Measurements from ENCODE around the gene PADI1. TPM values are rescaled to one million over a fixed set of nuclear protein-coding genes. Genes with fewer than 3 reads are reported as not detected.

Gene PADI1
- polyA plus RNA-seq, 12 donors: 0.15 to 0.76 (median 0.35) TPM; not detected in 2

- no peak for DNase-seq
Observed at GRCh38 chr1:17270891-17271765, 66.2 kb downstream of the PADI1 start.

DNA sequence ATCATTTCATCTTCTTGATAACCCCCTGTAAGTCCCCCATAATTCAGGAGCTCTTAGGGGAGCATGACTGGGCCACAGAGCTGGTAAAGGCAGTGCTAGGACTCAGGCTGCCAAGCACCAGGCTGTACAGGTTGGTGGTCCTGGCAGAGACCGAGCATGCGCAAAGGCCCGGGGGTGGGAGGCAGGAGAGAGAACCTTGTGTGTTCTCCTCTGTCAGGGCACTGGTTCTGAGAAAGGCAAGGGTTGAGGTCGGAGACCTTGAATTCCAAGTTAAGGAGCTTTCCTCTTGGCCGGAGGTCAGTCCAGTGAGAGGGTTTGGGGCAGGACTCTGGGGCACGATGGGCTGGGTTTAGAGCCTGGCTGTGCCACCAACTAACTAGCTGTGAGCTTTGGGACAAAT, 67.1 kb downstream of the PADI1 start:
- DNase-seq: no peak

GRCh38 chr1:17272646-17273045, 67.7 kb downstream of the PADI1 start:
- DNase-seq: no peak

DNA sequence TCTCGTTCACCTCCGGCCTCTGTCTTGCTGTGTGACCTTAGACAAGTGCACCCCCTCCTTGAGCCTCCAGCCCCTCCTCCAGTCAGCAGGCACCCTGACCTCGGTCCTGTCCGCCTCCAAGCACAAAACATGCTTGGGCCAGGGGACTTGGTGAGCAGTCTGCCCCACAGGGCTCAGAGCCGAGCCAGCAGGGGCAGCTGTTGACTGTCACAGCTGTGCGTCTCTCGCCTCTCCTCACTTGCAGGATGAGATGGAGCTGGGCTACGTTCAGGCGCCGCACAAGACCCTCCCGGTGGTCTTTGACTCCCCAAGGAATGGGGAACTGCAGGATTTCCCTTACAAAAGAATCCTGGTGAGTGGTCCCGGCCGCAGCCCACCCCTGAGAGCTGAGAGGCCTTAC, 68.2 kb downstream of the PADI1 start:
- no peak for DNase-seq

DNA sequence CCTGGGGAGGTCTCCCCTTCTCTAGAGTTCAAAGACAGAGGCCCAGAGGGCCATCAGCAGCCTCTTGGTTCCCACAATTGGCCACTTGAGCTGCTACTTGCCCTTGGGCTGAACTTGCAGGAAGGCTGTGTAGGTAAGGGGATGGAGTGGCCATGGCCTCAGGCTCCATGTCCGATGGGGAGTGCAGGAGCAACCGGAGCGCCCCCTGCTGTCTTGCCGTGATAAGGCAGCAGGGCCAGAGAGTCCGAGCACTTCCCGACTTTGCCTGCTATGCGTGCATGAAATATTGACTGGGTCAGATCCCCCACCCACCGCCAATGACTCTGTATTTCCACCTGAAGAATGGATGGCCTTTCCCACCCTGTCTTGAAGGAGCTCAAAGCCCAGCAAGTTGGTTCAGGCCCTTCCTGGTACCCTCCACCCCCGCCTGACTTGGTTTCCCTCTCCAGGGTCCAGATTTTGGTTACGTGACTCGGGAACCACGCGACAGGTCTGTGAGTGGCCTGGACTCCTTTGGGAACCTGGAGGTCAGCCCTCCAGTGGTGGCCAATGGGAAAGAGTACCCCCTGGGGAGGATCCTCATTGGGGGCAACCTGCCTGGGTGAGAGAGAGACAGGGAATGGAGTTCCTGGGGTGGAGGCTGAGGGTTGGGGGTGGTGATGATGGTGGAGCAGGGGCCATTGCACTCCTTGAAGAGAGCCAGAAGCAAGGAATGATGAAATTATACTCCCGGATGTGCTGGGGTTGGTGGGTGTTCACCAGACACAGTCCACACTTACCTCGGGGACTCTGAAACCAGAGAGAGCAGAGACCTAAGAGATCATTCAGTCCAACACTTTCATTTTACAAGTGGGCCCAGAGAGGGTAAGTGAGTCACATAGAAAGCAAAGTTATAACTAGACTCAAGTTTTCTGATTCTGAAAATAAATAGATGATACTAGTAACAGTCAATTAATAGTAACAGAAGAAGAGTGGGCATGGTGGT, 69.5 kb downstream of the PADI1 start:
- no peak for DNase-seq

DNA sequence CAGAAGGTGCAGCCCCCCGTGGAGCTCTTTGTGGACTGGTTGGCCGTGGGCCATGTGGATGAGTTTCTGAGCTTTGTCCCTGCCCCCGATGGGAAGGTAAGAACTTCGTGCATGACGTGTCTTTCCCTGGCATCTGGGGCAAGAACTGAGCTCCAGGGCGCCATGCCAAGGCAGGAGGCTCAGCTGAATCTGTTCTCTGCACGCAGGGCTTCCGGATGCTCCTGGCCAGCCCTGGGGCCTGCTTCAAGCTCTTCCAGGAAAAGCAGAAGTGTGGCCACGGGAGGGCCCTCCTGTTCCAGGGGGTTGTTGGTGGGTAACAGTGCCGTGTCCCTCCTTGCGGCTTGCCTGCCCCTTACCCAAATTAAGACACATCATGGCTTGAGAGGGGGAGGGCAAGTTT, 71.6 kb downstream of the PADI1 start:
- peak; percentile 7 for DNase-seq

DNA sequence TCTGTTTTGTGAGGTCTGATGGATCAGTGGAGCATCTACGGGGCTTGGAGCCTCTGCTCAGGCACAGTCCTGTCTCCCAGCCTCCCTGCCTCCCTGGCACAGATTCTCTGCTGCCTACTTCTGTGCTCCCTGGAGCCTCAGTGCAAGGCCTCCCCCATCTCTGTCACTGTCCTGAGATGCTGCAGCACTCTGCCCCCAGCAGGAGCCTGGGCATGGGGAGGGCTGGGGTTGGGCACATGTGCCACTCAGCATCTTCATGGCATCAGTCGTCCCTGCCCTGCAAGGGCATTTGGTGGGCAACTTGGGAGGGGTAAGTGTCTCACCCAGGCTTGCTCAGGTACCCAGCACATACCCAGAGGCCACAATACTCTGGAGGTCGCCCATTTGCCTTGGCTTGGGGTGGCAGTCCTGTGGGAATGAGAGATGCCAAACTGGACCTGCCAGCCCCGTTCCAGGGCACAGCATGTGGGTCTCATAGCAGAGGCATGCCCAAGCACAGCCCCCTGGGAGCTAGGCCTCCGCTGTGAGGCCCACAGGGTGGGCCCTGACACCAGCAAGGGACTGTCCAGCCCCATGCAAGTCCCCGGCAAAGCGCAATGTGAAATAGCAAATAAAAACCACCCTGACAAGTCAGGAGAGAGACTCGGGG, 72.7 kb downstream of the PADI1 start:
- no peak for DNase-seq

GRCh38 chr1:17278996-17279830, 74.3 kb downstream of the PADI1 start:
- DNase-seq: no peak

GRCh38 chr1:17280436-17280835, 75.5 kb downstream of the PADI1 start:
- DNase-seq: no peak

- DNase-seq: no peak
Observed at GRCh38 chr1:17280894-17281293, 76.0 kb downstream of the PADI1 start.

DNA sequence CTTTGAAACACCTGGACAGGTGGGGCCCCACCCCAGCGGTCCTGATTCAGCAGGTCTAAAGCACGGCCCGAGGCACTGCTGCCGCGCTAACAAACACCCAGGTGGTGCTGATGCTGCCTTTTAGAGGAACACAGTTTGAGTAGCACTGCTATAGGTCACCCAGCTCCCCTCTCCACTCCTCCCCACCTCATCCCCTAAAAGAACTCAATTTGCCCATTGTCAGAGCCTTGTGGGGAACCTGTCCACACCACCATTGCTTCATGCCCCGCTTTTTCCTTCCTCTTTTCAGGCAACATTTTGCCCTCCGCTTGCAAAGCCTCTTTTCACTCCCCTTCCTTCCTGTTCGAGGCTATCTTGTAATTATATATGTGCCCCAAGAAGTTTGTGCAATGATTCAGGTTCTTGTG, 76.8 kb downstream of the PADI1 start:
- DNase-seq: no peak

DNA sequence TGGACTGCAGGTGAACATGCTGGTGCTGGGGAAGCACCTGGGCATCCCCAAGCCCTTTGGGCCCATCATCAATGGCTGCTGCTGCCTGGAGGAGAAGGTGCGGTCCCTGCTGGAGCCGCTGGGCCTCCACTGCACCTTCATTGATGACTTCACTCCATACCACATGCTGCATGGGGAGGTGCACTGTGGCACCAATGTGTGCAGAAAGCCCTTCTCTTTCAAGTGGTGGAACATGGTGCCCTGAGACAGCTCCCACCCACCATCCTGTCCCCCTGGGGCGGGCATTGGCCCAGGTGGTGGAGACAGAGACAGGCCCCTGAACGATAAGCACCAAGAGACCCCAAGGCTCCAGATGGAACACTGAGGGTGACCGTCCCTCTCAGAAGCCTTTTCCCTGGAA, 77.9 kb downstream of the PADI1 start:
- DNase-seq: no peak

- no peak for DNase-seq
Observed at GRCh38 chr1:17286646-17287045, 81.7 kb downstream of the PADI1 start.

DNA sequence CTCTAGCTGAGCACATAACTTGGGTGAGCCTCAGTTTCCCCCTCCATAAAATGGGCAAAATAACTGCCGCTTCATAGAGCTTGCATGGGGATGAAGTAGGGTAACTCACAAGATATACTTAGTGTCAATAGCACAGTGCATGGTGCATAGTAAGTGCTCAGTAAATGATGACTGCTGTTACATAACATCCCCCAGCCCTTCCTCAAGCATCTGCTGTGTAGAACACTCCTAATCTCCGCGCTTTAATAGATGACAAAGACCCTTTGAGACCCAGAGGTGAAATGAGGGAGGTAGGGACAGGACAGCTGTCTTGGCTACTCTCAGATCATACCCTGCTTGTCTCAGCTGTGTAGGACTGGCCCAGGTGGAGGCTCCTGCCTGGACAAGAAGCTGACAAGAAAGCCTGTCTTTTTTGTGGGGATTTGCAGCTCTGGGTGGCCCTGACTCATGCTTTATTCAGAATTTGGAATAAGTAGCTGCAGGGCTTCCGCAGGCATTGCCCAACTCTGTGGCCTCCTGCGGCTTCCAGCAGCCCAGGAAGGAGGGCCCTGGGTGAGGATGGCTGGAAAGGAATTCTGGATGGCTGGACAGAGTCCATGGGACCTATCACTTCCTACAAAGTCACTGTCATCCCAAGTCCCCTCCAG, 82.3 kb downstream of the PADI1 start:
- no peak for DNase-seq

DNA sequence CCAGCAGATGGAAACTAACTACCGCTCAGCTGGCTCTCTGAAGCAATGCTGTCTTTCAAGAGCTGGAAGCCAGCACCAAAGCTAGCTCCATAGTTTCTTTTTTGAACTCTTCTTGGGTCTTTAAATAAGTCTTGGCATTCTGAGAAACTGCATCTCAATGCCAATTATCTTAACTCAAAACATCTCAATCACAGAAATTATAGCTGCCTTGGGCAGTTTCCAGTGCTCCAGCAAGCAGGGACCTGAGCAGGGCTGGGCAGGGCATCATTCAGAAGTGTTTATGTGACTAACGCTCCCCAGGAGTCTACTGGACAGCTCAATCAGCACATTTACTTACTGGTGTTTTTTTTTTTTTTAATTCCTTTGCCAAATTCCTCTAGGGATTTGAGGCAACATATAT, 84.8 kb downstream of the PADI1 start:
- DNase-seq: no peak

DNA sequence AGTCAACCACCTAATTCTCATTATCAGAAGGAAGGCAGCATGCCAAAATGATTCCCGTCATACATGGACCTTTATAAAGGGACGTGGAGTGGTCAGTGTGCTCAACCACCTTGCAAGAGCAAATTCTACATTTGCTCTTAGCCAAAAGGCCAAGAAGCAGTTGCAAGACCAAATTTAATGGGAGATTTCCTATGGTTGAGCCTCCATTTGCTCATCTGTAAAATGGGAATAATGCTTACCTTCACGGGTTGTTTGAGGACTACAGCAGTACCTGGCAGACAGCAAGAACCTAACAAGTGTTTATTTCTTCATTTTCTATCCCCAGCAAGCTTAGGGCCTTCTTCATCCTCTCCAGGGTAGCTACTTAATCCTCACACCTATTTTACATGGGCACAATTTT, 85.6 kb downstream of the PADI1 start:
- no peak for DNase-seq

DNA sequence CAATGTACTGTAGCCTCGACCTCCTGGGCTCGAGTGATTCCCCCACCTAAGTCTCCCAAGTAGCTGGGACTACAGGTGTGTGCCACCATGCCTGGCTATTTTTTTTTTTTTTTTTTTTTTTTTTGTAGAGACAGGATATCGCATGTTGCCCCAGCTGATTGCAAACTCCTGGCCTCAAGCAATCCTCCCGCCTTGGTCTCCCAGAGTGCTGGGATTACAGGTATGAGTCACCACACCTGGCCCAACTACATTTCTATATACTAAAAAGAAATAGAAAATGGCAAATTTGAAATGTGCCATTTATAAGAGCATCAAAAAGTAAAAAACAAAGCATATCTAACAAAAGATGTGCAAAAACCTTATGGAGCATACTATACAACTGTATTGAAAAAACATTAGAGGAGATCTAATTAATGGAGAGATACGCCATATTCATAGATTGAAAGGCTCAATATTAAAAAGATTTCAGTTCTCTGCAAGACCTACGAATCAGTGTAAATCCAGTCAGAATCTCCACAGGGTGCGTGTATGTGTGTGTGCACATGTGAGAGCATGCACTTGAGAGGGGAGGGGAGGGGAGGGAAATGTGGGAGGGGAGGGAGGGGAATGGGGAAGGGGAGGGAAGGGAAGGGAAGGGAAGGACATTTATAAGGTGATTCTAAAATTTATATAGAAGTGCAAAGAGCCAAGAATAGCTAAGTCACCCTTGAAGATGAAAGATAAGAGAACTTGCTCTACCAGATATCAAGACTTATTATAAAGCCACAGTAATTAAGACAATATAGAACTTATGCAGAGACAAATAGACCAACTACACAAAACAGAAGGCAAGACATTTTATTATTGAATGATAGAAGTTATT, 87.6 kb downstream of the PADI1 start:
- DNase-seq: no peak

- DNase-seq: no peak
Observed at GRCh38 chr1:17293681-17294425, 88.9 kb downstream of the PADI1 start.

GRCh38 chr1:17295292-17295691, 90.4 kb downstream of the PADI1 start:
- DNase-seq: no peak
